ENCODE results near the gene PCDHA7. TPM values are rescaled to one million over a fixed set of nuclear protein-coding genes. Genes with fewer than 3 reads are reported as not detected.
"Not testable (repeated sequence)": the region's sequence is repeated elsewhere in the genome, so short reads cannot be mapped to it uniquely, and the experiment has no call there.

Gene PCDHA7
- total and polyA plus RNA-seq, 12 donors = 0.16 to 1.2 (median 0.22) TPM; not detected in 2

GRCh38 chr5:140821375-140822280 is 12.4 kb upstream of the PCDHA7 start, which contains the start of gene PCDHA5:
Gene PCDHA5 (plus strand): TSS chr5:140821613.
- Histone ChIP-seq H3K27me3 (peaks cover 9% of the 10 kb centered on the region), H3K36me3 (replicated peaks in 1 of 2) (no peaks in the 10 kb centered on the region), H3K4me1 (replicated peaks in 1 of 2) (no peaks in the 10 kb centered on the region), H3K27ac (no peak within 1 kb of the TSS), H3K4me3 (no peak within 1 kb of the TSS), H3K9me3 (replicated peaks in 1 of 3) (peaks cover 0 to 14% (median 0%) of the 10 kb centered on the region in 3 donors)
- 20 to 30% (median 26%) methylated on average over 20 to 39 of the region's 39 CpGs for WGBS, 4 donors
- intact Hi-C loops (cut with DNase I) = no loop called here
- TF ChIP-seq POLR2A (IDR thresholded peaks at IDR 0.05) = no peak
- peak in 2 of 6 experiments; percentile 12 to 26 for TF ChIP-seq CTCF (IDR thresholded peaks at IDR 0.05)
- peak in 1 of 7 donors; percentile 19 for DNase-seq

DNA sequence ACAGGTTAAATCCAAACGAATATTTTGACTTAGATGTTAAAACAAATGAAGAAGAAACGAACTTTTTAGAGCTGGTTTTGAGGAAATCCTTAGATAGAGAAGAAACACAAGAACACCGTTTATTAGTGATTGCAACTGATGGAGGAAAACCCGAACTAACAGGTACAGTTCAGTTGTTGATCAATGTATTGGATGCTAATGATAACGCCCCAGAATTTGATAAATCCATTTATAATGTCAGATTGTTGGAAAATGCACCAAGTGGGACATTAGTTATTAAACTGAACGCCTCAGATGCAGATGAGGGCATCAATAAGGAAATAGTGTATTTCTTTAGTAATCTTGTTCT is 11.8 kb upstream of the PCDHA7 start:
- no peaks in the 10 kb centered on the region for H3K36me3 ChIP-seq (replicated peaks in 1 of 2)
- H3K4me1 ChIP-seq (replicated peaks in 1 of 2) = no peaks in the 10 kb centered on the region
- no peak overlapping the region for H3K4me3 ChIP-seq
- intact Hi-C loops (cut with DNase I) = no loop called here
- H3K27ac ChIP-seq = no peak overlapping the region
- DNase-seq = no peak
- TF ChIP-seq CTCF (IDR thresholded peaks at IDR 0.05) = no peak
- TF ChIP-seq POLR2A (IDR thresholded peaks at IDR 0.05) = no peak
- H3K9me3 ChIP-seq (replicated peaks in 1 of 3) = peaks cover 0 to 14% (median 0%) of the 10 kb centered on the region in 3 donors
- peaks cover 9% of the 10 kb centered on the region for H3K27me3 ChIP-seq
- WGBS, 4 donors = 22 to 27% (median 25%) methylated on average over 6 of the region's 6 CpGs

DNA sequence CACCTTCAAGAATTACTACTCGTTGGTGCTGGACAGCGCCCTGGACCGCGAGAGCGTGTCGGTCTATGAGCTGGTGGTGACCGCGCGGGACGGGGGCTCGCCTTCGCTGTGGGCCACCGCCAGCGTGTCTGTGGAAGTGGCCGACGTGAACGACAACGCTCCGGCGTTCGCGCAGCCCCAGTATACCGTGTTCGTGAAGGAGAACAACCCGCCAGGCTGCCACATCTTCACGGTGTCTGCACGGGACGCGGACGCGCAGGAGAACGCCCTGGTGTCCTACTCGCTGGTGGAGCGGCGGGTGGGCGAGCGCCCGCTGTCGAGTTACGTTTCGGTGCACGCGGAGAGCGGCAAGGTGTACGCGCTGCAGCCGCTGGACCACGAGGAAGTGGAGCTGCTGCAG is 11.1 kb upstream of the PCDHA7 start:
- not testable (repeated sequence) for H3K27me3 ChIP-seq

DNA sequence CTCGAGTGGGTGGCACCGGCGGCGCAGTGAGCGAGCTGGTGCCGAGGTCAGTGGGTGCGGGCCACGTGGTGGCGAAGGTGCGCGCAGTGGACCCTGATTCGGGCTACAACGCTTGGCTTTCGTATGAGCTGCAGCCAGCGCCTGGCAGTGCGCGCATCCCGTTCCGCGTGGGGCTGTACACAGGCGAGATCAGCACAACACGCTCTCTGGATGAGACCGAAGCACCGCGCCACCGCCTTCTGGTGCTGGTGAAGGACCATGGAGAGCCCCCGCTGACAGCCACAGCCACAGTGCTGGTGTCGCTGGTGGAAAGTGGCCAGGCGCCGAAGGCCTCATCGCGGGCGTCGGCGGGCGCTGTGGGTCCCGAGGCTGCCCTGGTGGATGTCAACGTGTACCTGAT is 10.6 kb upstream of the PCDHA7 start:
- TF ChIP-seq CTCF (IDR thresholded peaks at IDR 0.05) (no peak), POLR2A (IDR thresholded peaks at IDR 0.05) (no peak)
- no peak for DNase-seq
- 40 to 93% (median 52%) methylated on average over 3 to 38 of the region's 38 CpGs for WGBS, 4 donors
- intact Hi-C loops (cut with DNase I) = no loop called here
- Histone ChIP-seq H3K4me1 (replicated peaks in 1 of 2) (no peaks in the 10 kb centered on the region), H3K27me3 (peaks cover 9% of the 10 kb centered on the region), H3K9me3 (replicated peaks in 1 of 3) (peaks cover 0 to 14% (median 0%) of the 10 kb centered on the region in 3 donors), H3K4me3 (no peak overlapping the region), H3K36me3 (replicated peaks in 1 of 2) (no peaks in the 10 kb centered on the region), H3K27ac (no peak overlapping the region)

More for the DNA sequence above, 11.1 kb upstream of the PCDHA7 start:
- 41 to 63% (median 50%) methylated on average over 38 to 48 of the region's 48 CpGs for WGBS, 4 donors
- DNase-seq; intact Hi-C loops (cut with DNase I); H3K4me3 ChIP-seq; H3K36me3 ChIP-seq (replicated peaks in 1 of 2); H3K4me1 ChIP-seq (replicated peaks in 1 of 2); H3K27ac ChIP-seq: not testable (repeated sequence)
- H3K9me3 ChIP-seq (replicated peaks in 1 of 3) = peaks cover 0 to 14% (median 0%) of the 10 kb centered on the region in 3 donors

All from adrenal gland (tissue), 12 donors.